Measurements from ENCODE around the gene COL9A1. TPM values are rescaled to one million over a fixed set of nuclear protein-coding genes. Genes with fewer than 3 reads are reported as not detected.

COL9A1 gene
- total and polyA plus RNA-seq, 9 of the 15 experiments (the other 6 are each of a cell fraction or from before 2014, with no cell fraction given), result 0.01 to 0.13 (median 0.06) TPM; not detected in 1

- H4K20me1 ChIP-seq (replicated peaks; ENCODE audit: control insufficient read depth, insufficient read depth, low read length), result no peaks in the 10 kb centered on the region
- H3K4me3 ChIP-seq, result no peak overlapping the region
- no peak overlapping the region for H2AFZ ChIP-seq (ENCODE audit: low read depth, low read length)
- no peaks in the 10 kb centered on the region for H3K4me1 ChIP-seq (replicated peaks in 1 of 2; ENCODE audit: control insufficient read depth in 2 of 2, insufficient read depth in 2 of 2, low read length in 2 of 2)
- no peak for FAIRE-seq
- H3K27me3 ChIP-seq (ENCODE audit: control insufficient read depth in 2 of 2, insufficient read depth in 2 of 2, low read length in 2 of 2), result peaks cover 12 to 18% of the 10 kb centered on the region in 2 experiments; a peak in 3 of 5 replicates
- H3K9ac ChIP-seq (ENCODE audit: insufficient read depth in 1 of 2, low read depth in 2 of 2, low read length in 2 of 2), result no peak overlapping the region
- H3K36me3 ChIP-seq (ENCODE audit: control insufficient read depth, insufficient read depth, low read length), result no peaks in the 10 kb centered on the region
- CTCF ChIA-PET (ENCODE audit: low intra/inter-chr PET ratio), result interaction anchor here (1.3 kb wide), 1 partner anchor 64 kb away, joined by 7 read pairs; no protein-coding TSS in a partner anchor
- intact Hi-C loops (cut with micrococcal nuclease) (no loop called here), in situ Hi-C loops (cut with MboI) (loop anchor here (5.0 to 10.0 kb wide), 2 partner anchors 60 to 388 kb away; no protein-coding TSS in a partner anchor)
- 1% methylated on average over 3 of the region's 3 CpGs for WGBS (ENCODE audit: insufficient coverage, low coverage, missing lambda C conversion rate)
- H3K79me2 ChIP-seq (ENCODE audit: control insufficient read depth, insufficient read depth, low read length), result no peaks in the 10 kb centered on the region
- no peak overlapping the region for H3K4me2 ChIP-seq (ENCODE audit: insufficient read depth, low read length)
- BruUV-seq (replicated peaks), result no TSS peak
- no peaks in the 10 kb centered on the region for H3K9me3 ChIP-seq (replicated peaks; ENCODE audit: control insufficient read depth, insufficient read depth, low read depth, low read length)
- 0 out of 3 replicates have a peak, but pooled peaks have one; percentile 38 for ATAC-seq
- no peak overlapping the region for H3K27ac ChIP-seq (ENCODE audit: extremely low read depth, low read depth, low read length)
- DNase-seq (ENCODE audit: extremely low read depth in 1 of 4, low spot score in 3 of 4), result peak in 2 of 4 experiments; percentile 10 to 26
- no peaks in the 10 kb centered on the region for H3K9me1 ChIP-seq (ENCODE audit: control insufficient read depth, insufficient read depth, low read length)
- POLR2A ChIA-PET, result no interaction called here
- no peak for TF ChIP-seq CREB5 (CRISPR knock-in tag; IDR thresholded peaks at IDR 0.05)
- no peak for TF ChIP-seq LCOR (CRISPR knock-in tag; IDR thresholded peaks at IDR 0.05)
- TF ChIP-seq PBX2 (CRISPR knock-in tag; IDR thresholded peaks at IDR 0.05; ENCODE audit: low read depth), result no peak
- no peak for TF ChIP-seq PBX2 (tag; conservative IDR thresholded peaks at IDR 0.05; ENCODE audit: low read depth)
- no peak for TF ChIP-seq RBFOX2 (IDR thresholded peaks at IDR 0.05; ENCODE audit: low read depth, low read length)
- TF ChIP-seq ZBTB9 (CRISPR knock-in tag; IDR thresholded peaks at IDR 0.05), result no peak
- peak; percentile 55; the same call in 1 of the 2 replicates for TF ChIP-seq ATF7 (IDR thresholded peaks at IDR 0.05)
- TF ChIP-seq PRMT5 (CRISPR knock-in tag; IDR thresholded peaks at IDR 0.05), result no peak
- TF ChIP-seq TARDBP (IDR thresholded peaks at IDR 0.05), result no peak
- no peak for TF ChIP-seq NONO (IDR thresholded peaks at IDR 0.05; ENCODE audit: low read depth in 2 of 2, low read length in 1 of 2)
- TF ChIP-seq RREB1 (CRISPR knock-in tag; IDR thresholded peaks at IDR 0.05), result no peak
- peak; percentile 40; the same call in 1 of the 2 replicates for TF ChIP-seq SMARCA4 (IDR thresholded peaks at IDR 0.05)
These were observed 4.1 kb upstream of the COL9A1 start for GRCh38 chr6:70307008-70307407.

Measured in K562 (cell line).